ENCODE results near the gene MINDY4.

The MINDY4 gene

DNA sequence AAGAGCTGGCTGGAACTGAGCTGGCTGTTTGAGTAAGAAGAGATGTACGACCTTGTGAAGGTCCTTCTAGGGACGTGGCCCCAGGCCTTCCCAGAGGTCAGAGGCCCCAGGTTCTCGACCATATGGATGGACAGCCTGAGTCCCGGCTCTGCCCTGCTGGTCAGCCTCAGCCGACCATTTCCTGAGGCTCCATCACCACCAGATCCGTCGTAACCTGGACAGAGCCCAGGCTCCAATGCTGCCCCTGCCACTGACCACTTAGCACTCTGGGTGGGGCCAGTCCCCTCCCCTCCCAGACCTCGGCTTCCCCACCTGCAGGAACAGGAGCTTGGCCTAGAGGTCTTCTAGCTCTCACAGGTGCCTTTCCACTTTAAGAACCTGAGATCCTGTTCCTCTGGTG is 29.9 kb upstream of the MINDY4 start:
- DNase-seq (ENCODE audit: low read depth, low spot score) = no peak

DNA sequence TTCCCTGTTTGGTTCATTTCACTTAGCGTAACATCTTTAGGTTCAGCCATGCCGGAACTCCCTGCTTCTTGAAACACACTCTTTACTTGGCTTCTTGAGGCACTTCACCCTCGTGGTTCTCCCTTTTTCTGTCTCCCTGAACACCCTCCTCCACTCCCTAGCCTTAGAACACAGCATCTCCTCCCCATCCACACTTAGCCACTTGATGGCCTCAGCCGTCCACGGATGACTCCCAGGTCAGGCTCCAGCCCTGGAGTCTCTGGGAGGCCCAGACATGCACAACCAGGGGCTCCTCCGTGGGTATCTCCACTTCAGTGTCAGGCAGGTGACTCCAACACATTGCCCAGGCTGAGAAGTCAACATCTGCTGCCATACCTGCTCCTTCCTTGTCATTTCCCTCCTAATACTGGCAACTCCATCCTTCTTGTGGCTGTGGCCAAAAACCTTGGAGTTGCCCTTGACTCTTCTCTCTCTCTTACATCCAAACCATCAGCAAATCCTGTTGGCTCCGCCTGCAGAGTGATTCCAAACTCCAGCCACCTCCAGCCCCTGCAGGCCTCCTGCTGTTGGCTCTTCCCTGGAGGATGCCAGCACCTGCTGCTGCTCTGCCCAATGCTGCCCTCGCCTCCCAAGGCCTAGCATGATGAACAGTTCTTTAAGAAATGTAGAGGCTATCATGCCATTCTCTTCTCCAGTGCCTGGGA is 27.7 kb upstream of the MINDY4 start:
- no peak for DNase-seq (ENCODE audit: low read depth, low spot score)

DNA sequence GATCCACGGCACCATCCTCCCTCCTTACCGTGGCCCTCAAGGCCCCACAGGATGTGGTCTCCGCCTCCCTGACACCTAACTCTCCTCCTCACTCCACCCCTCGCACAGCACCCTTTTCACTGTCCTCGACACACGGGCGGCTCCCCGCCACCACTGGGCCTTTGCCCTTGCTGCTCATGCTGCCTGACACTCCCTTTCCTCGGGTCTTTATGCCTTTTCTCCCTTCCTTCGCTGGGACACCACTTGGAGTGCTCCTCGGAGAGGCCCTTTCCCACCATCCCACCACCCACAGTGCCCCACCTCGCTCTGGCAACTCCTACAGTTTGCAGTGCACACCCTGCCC is 27.2 kb upstream of the MINDY4 start:
- DNase-seq (ENCODE audit: low read depth, low spot score) = no peak

GRCh38 chr7:30745261-30745941 is 25.8 kb upstream of the MINDY4 start:
- no peak for DNase-seq (ENCODE audit: low read depth, low spot score)

- no peak for DNase-seq (ENCODE audit: low read depth, low spot score)
Measured at GRCh38 chr7:30750010-30750409, 21.2 kb upstream of the MINDY4 start.

- peak; percentile 55 for DNase-seq (ENCODE audit: low read depth, low spot score)
Measured at GRCh38 chr7:30750683-30751650, 20.2 kb upstream of the MINDY4 start.

DNA sequence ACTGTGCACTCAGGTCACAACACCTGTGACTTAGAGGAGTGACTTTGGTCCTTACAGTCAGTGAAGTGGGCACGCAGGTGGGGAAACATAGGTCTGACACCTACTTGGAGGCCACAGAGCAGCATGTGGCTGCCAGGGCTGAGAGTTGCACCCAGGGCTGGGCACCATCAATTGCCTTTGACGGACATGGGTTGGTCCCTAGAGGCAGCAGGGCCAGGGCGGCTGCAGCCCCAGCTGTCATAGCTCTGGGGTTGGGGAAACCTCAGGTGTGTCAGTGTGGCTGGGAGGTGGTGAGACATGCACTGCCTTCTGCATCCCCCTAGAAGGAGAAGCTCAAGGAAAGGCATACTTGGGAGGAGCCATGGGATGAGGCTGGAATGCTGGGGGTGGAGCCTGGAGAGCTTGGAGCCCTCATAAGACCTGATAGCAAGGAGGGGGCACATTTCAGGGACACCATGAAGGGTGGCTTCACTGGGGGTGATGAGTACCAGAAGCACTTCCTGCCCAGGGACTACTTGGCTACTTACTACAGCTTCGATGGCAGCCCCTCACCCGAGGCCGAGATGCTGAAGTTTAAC is 19.4 kb upstream of the MINDY4 start, which contains the start of gene INMT:
Gene INMT (plus strand): TSS at position 440 of the 578 bp plus-strand sequence. CDS start 16 bp downstream, at position 456.
- no peak for DNase-seq (ENCODE audit: low read depth, low spot score)

- DNase-seq (ENCODE audit: low read depth, low spot score) = no peak
Measured at GRCh38 chr7:30752484-30752883, 18.7 kb upstream of the MINDY4 start.

- no peak for DNase-seq (ENCODE audit: low read depth, low spot score)
Measured at GRCh38 chr7:30752979-30753378, 18.2 kb upstream of the MINDY4 start.

GRCh38 chr7:30754315-30754877 is 16.8 kb upstream of the MINDY4 start:
- DNase-seq (ENCODE audit: low read depth, low spot score) = no peak

DNA sequence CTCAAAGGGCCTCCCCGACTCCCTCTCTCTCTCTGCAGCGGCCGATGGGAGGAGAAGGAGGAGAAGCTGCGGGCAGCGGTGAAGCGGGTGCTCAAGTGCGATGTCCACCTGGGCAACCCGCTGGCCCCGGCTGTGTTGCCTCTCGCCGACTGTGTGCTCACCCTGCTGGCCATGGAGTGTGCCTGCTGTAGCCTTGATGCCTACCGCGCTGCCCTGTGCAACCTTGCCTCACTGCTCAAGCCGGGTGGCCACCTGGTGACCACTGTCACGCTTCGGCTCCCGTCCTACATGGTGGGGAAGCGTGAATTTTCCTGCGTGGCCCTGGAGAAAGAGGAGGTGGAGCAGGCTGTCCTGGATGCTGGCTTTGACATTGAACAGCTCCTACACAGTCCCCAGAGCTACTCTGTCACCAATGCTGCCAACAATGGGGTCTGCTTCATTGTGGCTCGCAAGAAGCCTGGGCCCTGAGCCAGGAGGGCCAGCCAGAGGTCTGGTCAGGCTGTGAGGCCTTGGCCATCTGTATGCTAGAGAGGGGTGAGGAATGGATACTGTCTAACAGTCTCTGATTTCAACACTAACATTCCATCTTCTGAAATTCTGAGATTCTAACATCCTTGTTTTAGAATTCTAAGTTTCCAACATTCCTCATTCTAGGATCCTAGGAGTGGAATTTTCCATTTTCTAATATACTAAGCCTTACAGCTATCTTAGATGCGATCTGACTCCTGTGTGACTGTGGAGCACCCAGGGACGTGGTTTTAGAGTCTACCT is 15.6 kb upstream of the MINDY4 start:
- DNase-seq (ENCODE audit: low read depth, low spot score) = no peak

- no peak for DNase-seq (ENCODE audit: low read depth, low spot score)
Measured at GRCh38 chr7:30757342-30757692, 13.9 kb upstream of the MINDY4 start.

- no peak for DNase-seq (ENCODE audit: low read depth, low spot score)
Measured at GRCh38 chr7:30760514-30761213, 10.6 kb upstream of the MINDY4 start.

- no peak for DNase-seq (ENCODE audit: low read depth, low spot score)
Measured at GRCh38 chr7:30761214-30762156, 9.7 kb upstream of the MINDY4 start.

DNA sequence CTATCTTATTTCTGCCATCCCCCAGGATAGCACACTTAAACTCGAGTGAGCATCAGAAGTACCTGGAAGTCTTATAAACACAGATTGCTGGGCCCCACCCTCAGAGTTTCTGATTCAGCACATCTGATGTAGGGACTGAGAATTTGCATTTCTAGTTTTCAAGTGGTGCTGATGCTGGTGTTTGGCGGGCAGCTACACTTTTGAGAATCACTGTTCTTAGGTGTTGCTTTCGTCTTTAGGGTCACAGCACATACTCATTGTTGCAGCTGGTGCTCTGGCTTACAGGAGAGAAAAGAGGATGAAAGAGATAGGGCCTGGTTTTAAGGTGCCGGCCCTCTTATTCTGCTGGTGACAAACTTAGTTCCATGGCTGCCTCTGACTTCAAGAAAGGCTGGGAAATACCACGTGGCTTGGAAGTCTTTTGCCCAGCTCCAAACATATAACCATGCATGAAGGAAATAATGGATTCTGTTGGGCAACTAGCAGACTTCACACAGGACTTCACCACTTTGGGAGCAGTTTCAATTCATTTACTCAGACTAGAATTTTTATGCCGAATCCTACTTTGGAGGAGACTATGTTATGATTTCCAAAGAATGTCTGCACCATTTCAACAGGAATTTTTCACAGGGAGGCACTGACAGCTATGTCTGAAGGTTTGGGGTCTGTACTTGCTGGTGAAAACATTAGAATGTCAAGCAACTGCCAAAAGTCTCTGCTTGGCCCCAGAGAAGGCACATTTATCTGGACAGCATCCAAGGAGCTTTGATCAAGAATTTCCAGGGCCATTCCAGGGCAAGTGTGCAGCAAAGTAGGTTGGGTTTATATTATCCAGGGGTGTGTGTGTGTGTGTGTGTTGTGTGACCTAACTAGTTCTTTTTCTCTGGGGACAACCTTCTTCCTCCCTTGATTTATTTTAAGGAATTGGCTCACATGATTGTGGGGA is 6.9 kb upstream of the MINDY4 start:
- DNase-seq (ENCODE audit: low read depth, low spot score) = no peak

GRCh38 chr7:30765408-30765807 is 5.8 kb upstream of the MINDY4 start:
- DNase-seq (ENCODE audit: low read depth, low spot score) = no peak

- no peak for DNase-seq (ENCODE audit: low read depth, low spot score)
Measured at GRCh38 chr7:30770845-30771173, 408 bp upstream of the MINDY4 start.

- DNase-seq (ENCODE audit: low read depth, low spot score) = no peak
Measured at GRCh38 chr7:30771880-30772425, 736 bp downstream of the MINDY4 start.
